ENCODE results near the gene B4GAT1. TPM values are rescaled to one million over a fixed set of nuclear protein-coding genes. Genes with fewer than 3 reads are reported as not detected.

Gene B4GAT1
- total RNA-seq = 23.7 and 28.2 TPM in 2 replicates

GRCh38 chr11:66347425-66348276 lies at the start of gene B4GAT1:
Gene B4GAT1, minus strand, starts transcription at chr11:66347629. Its CDS starts 84 bp downstream, at chr11:66347545.

GRCh38 chr11:66371627-66372415 lies 24.4 kb upstream of the B4GAT1 start, which contains the start of gene SLC29A2:
Gene SLC29A2, minus strand, starts transcription at chr11:66371760. Its CDS starts 169 bp downstream, at chr11:66371591.

GRCh38 chr11:66344550-66345315 lies 2.7 kb downstream of the B4GAT1 start, which contains the start of gene BRMS1:
Gene BRMS1, minus strand, starts transcription at chr11:66345104. Its CDS starts 2,870 bp downstream, at chr11:66342234.

GRCh38 chr11:66336234-66337102 lies 11.0 kb downstream of the B4GAT1 start, which contains the start of gene RIN1:
Gene RIN1, minus strand, starts transcription at chr11:66336434. Its CDS starts 32 bp downstream, at chr11:66336402.

GRCh38 chr11:66316849-66317251 lies 30.6 kb downstream of the B4GAT1 start, which contains the start of gene CD248:
Gene CD248, minus strand, starts transcription at chr11:66317044. Its CDS starts 17 bp downstream, at chr11:66317027.

Other genes starting within 250 kb of the B4GAT1 start
- gene KLC2, start 89.9 kb downstream of the B4GAT1 start, total RNA-seq = 12.3 and 15.0 TPM in 2 replicates
- gene RAB1B, start 79.0 kb downstream of the B4GAT1 start, total RNA-seq = 147 and 156 TPM in 2 replicates
- not detected in 2 replicates for gene CNIH2, start 69.5 kb downstream of the B4GAT1 start, total RNA-seq
- gene YIF1A, start 58.5 kb downstream of the B4GAT1 start, total RNA-seq = 199 and 214 TPM in 2 replicates
- 0.54 and 1.5 TPM in 2 replicates for gene TMEM151A, start 55.7 kb downstream of the B4GAT1 start, total RNA-seq
- gene CD248, start 30.6 kb downstream of the B4GAT1 start, total RNA-seq = 126 and 180 TPM in 2 replicates
- gene RIN1, start 11.2 kb downstream of the B4GAT1 start, total RNA-seq = 12.8 and 30.0 TPM in 2 replicates
- 40.8 and 46.5 TPM in 2 replicates for gene BRMS1, start 2.5 kb downstream of the B4GAT1 start, total RNA-seq
- not detected in 2 replicates for gene SLC29A2, start 24.1 kb upstream of the B4GAT1 start, total RNA-seq
- gene NPAS4, start 73.4 kb upstream of the B4GAT1 start, total RNA-seq = not detected in 2 replicates
- 24.1 and 36.6 TPM in 2 replicates for gene MRPL11, start 91.2 kb upstream of the B4GAT1 start, total RNA-seq
- 8.5 and 9.9 TPM in 2 replicates for gene PELI3, start 119.3 kb upstream of the B4GAT1 start, total RNA-seq
- 43.9 and 68.2 TPM in 2 replicates for gene DPP3, start 132.8 kb upstream of the B4GAT1 start, total RNA-seq
- 20.4 and 28.7 TPM in 2 replicates for gene BBS1, start 163.0 kb upstream of the B4GAT1 start, total RNA-seq
- gene ZDHHC24, start 198.4 kb upstream of the B4GAT1 start, total RNA-seq = 17.1 and 33.2 TPM in 2 replicates
- under 0.01 TPM in 2 replicates for gene ACTN3, start 199.3 kb upstream of the B4GAT1 start, total RNA-seq
- gene CTSF, start 221.0 kb upstream of the B4GAT1 start, total RNA-seq = 65.9 and 72.4 TPM in 2 replicates
- gene CCDC87, start 245.4 kb upstream of the B4GAT1 start, total RNA-seq = 0.16 TPM in 1 of 2 replicates, not detected in the other
- 43.7 and 50.4 TPM in 2 replicates for gene CCS, start 245.6 kb upstream of the B4GAT1 start, total RNA-seq

Data from cardiac atrium fibroblast (primary cell).